ENCODE measurements around the gene PRPF18. TPM values are rescaled to one million over a fixed set of nuclear protein-coding genes. Genes with fewer than 3 reads are reported as not detected.

The PRPF18 gene
- total and polyA plus RNA-seq, 2 donors (not counting 1 experiment from before 2014, with no cell fraction given) = 12.2 to 28.9 TPM

GRCh38 chr10:13590886-13591285 lies 4.1 kb downstream of the PRPF18 start:
- no peak for ATAC-seq (ENCODE audit: low read depth)
- DNase-seq = no peak
- H3K9me3 ChIP-seq (ENCODE audit: control extremely low read depth in 1 of 3, control insufficient read depth in 2 of 3, insufficient read depth in 1 of 3, low read length in 2 of 3) = no peaks in the 10 kb centered on the region
- Mint-ChIP-seq H3K27ac (no peak overlapping the region), H3K9me3 (ENCODE audit: insufficient read depth) (no peaks in the 10 kb centered on the region), H3K27me3 (no peaks in the 10 kb centered on the region), H3K4me3 (no peak overlapping the region), H3K4me1 (peaks cover 37% of the 10 kb centered on the region)
- peaks cover 72% of the 10 kb centered on the region for H3K79me2 ChIP-seq (ENCODE audit: control insufficient read depth, insufficient read depth, low read length)
- H3K4me3 ChIP-seq (ENCODE audit: control extremely low read depth in 1 of 5, extremely low read depth in 1 of 5, insufficient read depth in 1 of 5, low read depth in 2 of 5, low read length in 4 of 5) = no peak overlapping the region
- H3K4me1 ChIP-seq (ENCODE audit: control insufficient read depth in 2 of 2, insufficient read depth in 2 of 2, low read length in 2 of 2) = peaks cover 10 to 13% of the 10 kb centered on the region in 2 donors
- TF ChIP-seq EZH2 (IDR thresholded peaks at IDR 0.05; ENCODE audit: borderline replicate concordance, insufficient read depth, low read depth, low read length, poor library complexity, severe bottlenecking) (no peak), CTCF (IDR thresholded peaks at IDR 0.05) (no peak)
- H3K4me2 ChIP-seq (replicated peaks; ENCODE audit: low read depth, low read length, poor library complexity, severe bottlenecking) = no peak overlapping the region
- H3K9ac ChIP-seq (ENCODE audit: low read length) = no peak overlapping the region
- H2AFZ ChIP-seq (ENCODE audit: insufficient read depth, low read depth, low read length, poor library complexity, severe bottlenecking) = no peak overlapping the region
- intact Hi-C loops (cut with micrococcal nuclease) = no loop called here
- WGBS (ENCODE audit: insufficient coverage) = 100% methylated on average over 4 of the region's 4 CpGs
- ChIA-PET CTCF (interaction anchor here (0.6 to 0.8 kb wide), 2 partner anchors 13 to 500 kb away, joined by 3 read pairs; no protein-coding TSS in a partner anchor), POLR2A (no interaction called here)
- H3K27me3 ChIP-seq (replicated peaks in 1 of 4; ENCODE audit: control extremely low read depth in 1 of 4, control insufficient read depth in 3 of 4, insufficient read depth in 4 of 4, low read length in 3 of 4) = no peaks in the 10 kb centered on the region
- no peak overlapping the region for H3K27ac ChIP-seq (ENCODE audit: low read length in 2 of 2)
- H4K20me1 ChIP-seq (ENCODE audit: control insufficient read depth, insufficient read depth, low read length, poor library complexity, severe bottlenecking) = peaks cover 15% of the 10 kb centered on the region
- H3K36me3 ChIP-seq (replicated peaks in 1 of 2; ENCODE audit: control extremely low read depth in 1 of 2, control insufficient read depth in 1 of 2, extremely low read depth in 1 of 2, insufficient read depth in 2 of 2, low read length in 1 of 2) = peaks cover 4 to 15% of the 10 kb centered on the region in 2 experiments

- H3K9me3 Mint-ChIP-seq (ENCODE audit: insufficient read depth) = no peaks in the 10 kb centered on the region
- no peak overlapping the region for H3K27ac Mint-ChIP-seq
- Histone ChIP-seq H3K4me2 (replicated peaks; ENCODE audit: low read depth, low read length, poor library complexity, severe bottlenecking) (no peak overlapping the region), H3K27me3 (replicated peaks in 1 of 4; ENCODE audit: control extremely low read depth in 1 of 4, control insufficient read depth in 3 of 4, insufficient read depth in 4 of 4, low read length in 3 of 4) (no peaks in the 10 kb centered on the region), H3K79me2 (ENCODE audit: control insufficient read depth, insufficient read depth, low read length) (peaks cover 58% of the 10 kb centered on the region), H4K20me1 (ENCODE audit: control insufficient read depth, insufficient read depth, low read length, poor library complexity, severe bottlenecking) (peaks cover 25% of the 10 kb centered on the region), H3K9ac (ENCODE audit: low read length) (no peak overlapping the region), H3K4me1 (ENCODE audit: control insufficient read depth in 2 of 2, insufficient read depth in 2 of 2, low read length in 2 of 2) (peaks cover 7 to 8% of the 10 kb centered on the region in 2 donors), H3K4me3 (ENCODE audit: control extremely low read depth in 1 of 5, extremely low read depth in 1 of 5, insufficient read depth in 1 of 5, low read depth in 2 of 5, low read length in 4 of 5) (no peak overlapping the region), H2AFZ (ENCODE audit: insufficient read depth, low read depth, low read length, poor library complexity, severe bottlenecking) (no peak overlapping the region), H3K27ac (ENCODE audit: low read length in 2 of 2) (no peak overlapping the region), H3K9me3 (ENCODE audit: control extremely low read depth in 1 of 3, control insufficient read depth in 2 of 3, insufficient read depth in 1 of 3, low read length in 2 of 3) (no peaks in the 10 kb centered on the region), H3K36me3 (replicated peaks in 1 of 2; ENCODE audit: control extremely low read depth in 1 of 2, control insufficient read depth in 1 of 2, extremely low read depth in 1 of 2, insufficient read depth in 2 of 2, low read length in 1 of 2) (peaks cover 6 to 15% of the 10 kb centered on the region in 2 experiments)
- ChIA-PET POLR2A (no interaction called here), CTCF (no interaction called here)
- 100% methylated on average over 1 of the region's 2 CpGs for WGBS (ENCODE audit: insufficient coverage)
- TF ChIP-seq EZH2 (IDR thresholded peaks at IDR 0.05; ENCODE audit: borderline replicate concordance, insufficient read depth, low read depth, low read length, poor library complexity, severe bottlenecking) = no peak
- no peak for TF ChIP-seq CTCF (IDR thresholded peaks at IDR 0.05)
- no peak for ATAC-seq (ENCODE audit: low read depth)
- no peak for DNase-seq
- peaks cover 26% of the 10 kb centered on the region for H3K4me1 Mint-ChIP-seq
- H3K4me3 Mint-ChIP-seq = no peak overlapping the region
- intact Hi-C loops (cut with micrococcal nuclease) = no loop called here
- no peaks in the 10 kb centered on the region for H3K27me3 Mint-ChIP-seq
Observed at GRCh38 chr10:13592306-13592705, 5.5 kb downstream of the PRPF18 start.
